ENCODE data around the gene PSAP. TPM values are rescaled to one million over a fixed set of nuclear protein-coding genes. Genes with fewer than 3 reads are reported as not detected.

PSAP gene
- total RNA-seq, 2 donors from 2014 or later, result 1,144 to 1,344 TPM

GRCh38 chr10:71834343-71834674 is 16.7 kb downstream of the PSAP start:
- no peaks in the 10 kb centered on the region for H3K9me3 ChIP-seq
- 82% methylated on average over 12 of the region's 14 CpGs for WGBS
- H3K4me1 ChIP-seq (replicated peaks), result peaks cover 10% of the 10 kb centered on the region
- intact Hi-C loops (cut with DNase I), result no loop called here
- H3K4me3 ChIP-seq, result no peak overlapping the region
- DNase-seq (ENCODE audit: low spot score), result no peak
- H3K36me3 ChIP-seq, result peaks cover 5 to 11% of the 10 kb centered on the region in 2 donors
- TF ChIP-seq POLR2AphosphoS5 (IDR thresholded peaks at IDR 0.05), result no peak
- TF ChIP-seq, protein P1, sequence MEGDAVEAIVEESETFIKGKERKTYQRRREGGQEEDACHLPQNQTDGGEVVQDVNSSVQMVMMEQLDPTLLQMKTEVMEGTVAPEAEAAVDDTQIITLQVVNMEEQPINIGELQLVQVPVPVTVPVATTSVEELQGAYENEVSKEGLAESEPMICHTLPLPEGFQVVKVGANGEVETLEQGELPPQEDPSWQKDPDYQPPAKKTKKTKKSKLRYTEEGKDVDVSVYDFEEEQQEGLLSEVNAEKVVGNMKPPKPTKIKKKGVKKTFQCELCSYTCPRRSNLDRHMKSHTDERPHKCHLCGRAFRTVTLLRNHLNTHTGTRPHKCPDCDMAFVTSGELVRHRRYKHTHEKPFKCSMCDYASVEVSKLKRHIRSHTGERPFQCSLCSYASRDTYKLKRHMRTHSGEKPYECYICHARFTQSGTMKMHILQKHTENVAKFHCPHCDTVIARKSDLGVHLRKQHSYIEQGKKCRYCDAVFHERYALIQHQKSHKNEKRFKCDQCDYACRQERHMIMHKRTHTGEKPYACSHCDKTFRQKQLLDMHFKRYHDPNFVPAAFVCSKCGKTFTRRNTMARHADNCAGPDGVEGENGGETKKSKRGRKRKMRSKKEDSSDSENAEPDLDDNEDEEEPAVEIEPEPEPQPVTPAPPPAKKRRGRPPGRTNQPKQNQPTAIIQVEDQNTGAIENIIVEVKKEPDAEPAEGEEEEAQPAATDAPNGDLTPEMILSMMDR (IDR thresholded peaks at IDR 0.05), result no peak
- TF ChIP-seq POLR2A (IDR thresholded peaks at IDR 0.05), result no peak
- H3K27ac ChIP-seq, result no peak overlapping the region
- H3K27me3 ChIP-seq (replicated peaks; ENCODE audit: insufficient read depth), result no peaks in the 10 kb centered on the region

GRCh38 chr10:71833451-71834342 is 17.4 kb downstream of the PSAP start:
- 95% methylated on average over 8 of the region's 8 CpGs for WGBS

GRCh38 chr10:71832967-71833366 is 18.1 kb downstream of the PSAP start:
- Histone ChIP-seq H3K4me3 (no peak overlapping the region), H3K27ac (no peak overlapping the region), H3K27me3 (replicated peaks; ENCODE audit: insufficient read depth) (no peaks in the 10 kb centered on the region), H3K36me3 (peaks cover 12 to 16% of the 10 kb centered on the region in 2 donors), H3K9me3 (no peaks in the 10 kb centered on the region), H3K4me1 (replicated peaks) (peaks cover 9% of the 10 kb centered on the region)
- no peak for TF ChIP-seq POLR2AphosphoS5 (IDR thresholded peaks at IDR 0.05)
- TF ChIP-seq, protein P1 (IDR thresholded peaks at IDR 0.05), result no peak
- TF ChIP-seq POLR2A (IDR thresholded peaks at IDR 0.05), result no peak
- intact Hi-C loops (cut with DNase I), result no loop called here
- WGBS, result 83% methylated on average over 5 of the region's 5 CpGs
- DNase-seq (ENCODE audit: low spot score), result no peak

More at GRCh38 chr10:71833451-71834342, 17.4 kb downstream of the PSAP start:
- Histone ChIP-seq H3K4me1 (replicated peaks) (peaks cover 10% of the 10 kb centered on the region), H3K27me3 (replicated peaks; ENCODE audit: insufficient read depth) (no peaks in the 10 kb centered on the region), H3K4me3 (no peak overlapping the region), H3K9me3 (no peaks in the 10 kb centered on the region), H3K36me3 (peaks cover 9 to 12% of the 10 kb centered on the region in 2 donors), H3K27ac (no peak overlapping the region)
- intact Hi-C loops (cut with DNase I), result no loop called here
- DNase-seq (ENCODE audit: low spot score), result no peak
- TF ChIP-seq POLR2A (IDR thresholded peaks at IDR 0.05) (no peak), POLR2AphosphoS5 (IDR thresholded peaks at IDR 0.05) (no peak)
- TF ChIP-seq, protein P1 (IDR thresholded peaks at IDR 0.05), result no peak

DNA sequence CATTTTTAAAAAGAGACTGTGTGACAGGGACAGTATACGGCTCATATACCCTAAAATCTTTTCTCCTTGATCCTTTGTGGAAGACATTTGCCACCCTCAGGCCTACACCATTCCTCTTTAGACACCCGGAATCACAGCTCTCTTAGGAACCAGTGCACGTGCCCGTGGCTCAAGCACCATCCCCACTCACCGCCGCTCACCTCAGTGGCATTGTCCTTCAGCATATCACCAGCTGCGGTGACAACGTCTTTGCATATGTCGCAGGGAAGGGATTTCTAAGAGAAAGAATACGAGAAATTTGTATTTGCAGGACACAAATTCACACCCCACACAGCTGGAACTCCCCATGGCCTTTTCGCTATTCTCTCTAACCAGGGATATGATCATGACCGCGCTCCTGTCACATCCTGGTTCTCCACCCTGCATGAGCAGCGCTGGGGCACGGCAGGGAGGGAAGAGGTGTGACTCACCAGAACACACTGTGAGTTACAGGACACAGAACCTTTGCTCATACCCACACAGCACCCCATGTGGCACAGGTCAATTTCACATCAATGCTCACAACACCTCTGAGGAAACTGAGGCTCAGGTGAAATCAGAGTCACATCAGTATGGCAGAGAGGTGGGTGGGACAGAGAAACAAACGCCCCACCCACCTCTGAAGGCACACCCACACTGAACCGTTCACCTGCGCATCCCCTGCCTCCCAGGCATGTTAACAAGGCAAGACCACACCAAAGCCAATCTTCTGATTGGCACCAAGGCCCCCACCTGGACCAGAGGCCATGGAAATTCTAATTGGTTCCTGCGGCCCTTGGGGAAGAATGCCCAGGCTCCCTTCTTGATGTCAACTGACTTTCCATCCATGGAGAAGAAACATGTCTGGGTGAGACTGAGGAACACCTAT is 19.2 kb downstream of the PSAP start:
- Histone ChIP-seq H3K9me3 (no peaks in the 10 kb centered on the region), H3K36me3 (peaks cover 12 to 22% of the 10 kb centered on the region in 2 donors), H3K27ac (no peak overlapping the region), H3K27me3 (replicated peaks; ENCODE audit: insufficient read depth) (no peaks in the 10 kb centered on the region), H3K4me1 (replicated peaks) (peaks cover 2% of the 10 kb centered on the region), H3K4me3 (no peak overlapping the region)
- TF ChIP-seq, protein P1 (IDR thresholded peaks at IDR 0.05), result no peak
- TF ChIP-seq POLR2A (IDR thresholded peaks at IDR 0.05), result no peak
- TF ChIP-seq POLR2AphosphoS5 (IDR thresholded peaks at IDR 0.05), result no peak
- DNase-seq (ENCODE audit: low spot score), result no peak
- WGBS, result 90% methylated on average over 19 of the region's 19 CpGs
- intact Hi-C loops (cut with DNase I), result no loop called here

Data from prostate gland (tissue), 2 donors.